Nephron (organoid): ENCODE measurements around the gene PCDHGA1.

ENCODE experiments used
- H3K27ac Mint-ChIP-seq, 3 experiments: 2 replicates each; pipeline ENCODE4 v1.8.0; 2020; ENCODE audit warnings: mixed read lengths in 3 of 3, mild to moderate bottlenecking in 2 of 3, moderate library complexity in 1 of 3
- H3K27me3 Mint-ChIP-seq: 2 replicates; pipeline ENCODE4 v1.8.0; 2021; ENCODE audit warnings: low read depth, mild to moderate bottlenecking, moderate library complexity, mixed read lengths
- H3K36me3 Mint-ChIP-seq: 2 replicates; pipeline ENCODE4 v1.8.0; 2020; ENCODE audit warnings: low read depth, mixed read lengths
- H3K4me1 Mint-ChIP-seq: 2 replicates; pipeline ENCODE4 v1.8.0; 2020; ENCODE audit warnings: mixed read lengths
- H3K4me3 Mint-ChIP-seq, 3 experiments: 2 replicates each; pipeline ENCODE4 v1.8.0; 2020; ENCODE audit warnings: mild to moderate bottlenecking in 3 of 3, mixed read lengths in 3 of 3, moderate library complexity in 2 of 3
- H3K9me3 Mint-ChIP-seq: 2 replicates; pipeline ENCODE4 v1.8.0; 2020; ENCODE audit warnings: mixed read lengths
- CTCF ChIP-seq, 3 experiments: fragments of 200-600 bp; sonication (generic); IDR thresholded peaks; one replicate each; pipeline ENCODE4 v1.5.0; 2021; ENCODE audit warnings: antibody characterized with exemption in 3 of 3; ENCODE audit not compliant: unreplicated experiment in 3 of 3

PCDHGA1 gene

GRCh38 chr5:141486091-141486490 lies 155.8 kb downstream of the PCDHGA1 start:
- H3K4me1 Mint-ChIP-seq, result peaks cover 37% of the 10 kb centered on the region
- H3K9me3 Mint-ChIP-seq, result peaks cover 48% of the 10 kb centered on the region
- H3K36me3 Mint-ChIP-seq, result peaks cover 82% of the 10 kb centered on the region
- H3K27ac Mint-ChIP-seq, result no peak overlapping the region
- no peak for TF ChIP-seq CTCF (IDR thresholded peaks at IDR 0.05; ENCODE audit: unreplicated experiment in 3 of 3)
- H3K4me3 Mint-ChIP-seq, result peak overlapping the region; percentile 40 to 86 (median 73)
- no peaks in the 10 kb centered on the region for H3K27me3 Mint-ChIP-seq

GRCh38 chr5:141487131-141487530 lies 156.8 kb downstream of the PCDHGA1 start:
- no peaks in the 10 kb centered on the region for H3K27me3 Mint-ChIP-seq
- peak overlapping the region; percentile 48 to 73 (median 64) for H3K4me3 Mint-ChIP-seq
- peaks cover 46% of the 10 kb centered on the region for H3K9me3 Mint-ChIP-seq
- peaks cover 36% of the 10 kb centered on the region for H3K4me1 Mint-ChIP-seq
- H3K27ac Mint-ChIP-seq, result no peak overlapping the region
- TF ChIP-seq CTCF (IDR thresholded peaks at IDR 0.05; ENCODE audit: unreplicated experiment in 3 of 3), result no peak
- peaks cover 85% of the 10 kb centered on the region for H3K36me3 Mint-ChIP-seq

DNA sequence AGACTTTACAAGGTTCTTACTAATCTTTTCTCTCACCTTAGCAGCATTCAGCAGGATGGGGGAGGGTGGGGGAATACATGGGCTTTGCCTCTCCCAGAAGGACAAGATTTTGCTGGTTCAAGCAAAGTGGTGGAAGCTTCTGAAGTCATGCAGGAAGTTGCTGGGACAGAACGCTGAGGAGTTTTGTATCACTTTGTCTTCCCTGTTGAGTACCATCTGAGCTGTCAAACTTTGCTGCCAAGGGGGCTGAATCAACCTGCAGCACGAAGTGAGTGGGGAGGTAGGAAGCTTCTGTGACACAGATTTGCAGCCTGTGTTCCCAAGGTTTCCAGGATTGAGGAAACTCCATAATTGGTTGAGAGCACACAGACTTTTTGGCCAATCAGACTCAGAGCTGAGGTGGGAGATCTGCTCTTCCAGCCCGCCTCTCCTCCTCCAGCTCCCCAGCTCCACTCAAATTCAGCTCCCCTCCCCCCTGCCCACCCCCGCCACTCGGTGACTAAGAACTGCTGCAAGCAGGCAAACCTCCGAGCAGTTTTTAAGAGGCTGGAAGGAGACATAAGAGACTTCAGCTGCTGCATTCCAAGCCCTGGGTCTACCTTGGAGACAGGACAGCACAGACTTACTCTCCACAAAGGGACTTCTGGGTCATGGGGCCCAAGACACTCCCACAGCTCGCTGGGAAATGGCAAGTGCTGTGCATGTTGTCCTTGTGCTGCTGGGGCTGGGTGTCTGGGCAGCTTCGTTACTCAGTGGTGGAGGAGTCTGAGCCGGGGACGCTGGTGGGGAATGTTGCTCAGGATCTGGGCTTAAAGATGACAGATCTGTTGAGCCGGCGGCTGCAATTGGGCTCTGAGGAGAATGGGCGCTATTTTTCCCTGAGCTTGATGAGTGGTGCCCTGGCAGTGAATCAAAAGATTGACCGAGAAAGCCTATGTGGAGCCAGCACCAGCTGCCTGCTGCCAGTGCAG lies 158.6 kb downstream of the PCDHGA1 start, which contains the start of gene PCDHGC5:
TSS of gene PCDHGC5 (plus strand) at position 491 of the 971 bp plus-strand sequence. CDS start at position 651, 160 bp downstream.
- peak within 1 kb of the TSS in 2 of 3 experiments; percentile 13 to 22 for H3K27ac Mint-ChIP-seq
- no peaks in the 10 kb centered on the region for H3K27me3 Mint-ChIP-seq
- no peak for TF ChIP-seq CTCF (IDR thresholded peaks at IDR 0.05; ENCODE audit: unreplicated experiment in 3 of 3)
- H3K4me3 Mint-ChIP-seq, result no peak within 1 kb of the TSS
- peaks cover 38% of the 10 kb centered on the region for H3K9me3 Mint-ChIP-seq
- peaks cover 87% of the 10 kb centered on the region for H3K36me3 Mint-ChIP-seq
- H3K4me1 Mint-ChIP-seq, result peaks cover 31% of the 10 kb centered on the region

DNA sequence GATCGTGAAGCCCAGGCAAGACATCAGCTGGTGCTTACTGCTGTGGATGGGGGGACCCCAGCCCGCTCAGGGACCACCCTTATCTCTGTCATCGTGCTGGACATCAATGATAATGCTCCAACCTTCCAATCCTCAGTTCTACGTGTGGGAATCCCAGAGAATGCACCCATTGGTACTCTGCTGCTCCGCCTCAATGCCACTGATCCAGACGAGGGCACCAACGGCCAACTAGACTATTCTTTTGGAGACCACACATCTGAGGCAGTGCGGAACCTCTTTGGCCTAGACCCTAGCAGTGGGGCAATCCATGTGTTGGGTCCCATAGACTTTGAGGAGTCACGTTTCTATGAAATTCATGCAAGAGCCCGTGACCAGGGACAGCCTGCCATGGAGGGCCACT lies 159.5 kb downstream of the PCDHGA1 start:
- Mint-ChIP-seq H3K27me3 (no peaks in the 10 kb centered on the region), H3K4me3 (no peak overlapping the region), H3K27ac (no peak overlapping the region), H3K4me1 (peaks cover 33% of the 10 kb centered on the region), H3K9me3 (peaks cover 38% of the 10 kb centered on the region), H3K36me3 (peaks cover 81% of the 10 kb centered on the region)
- no peak for TF ChIP-seq CTCF (IDR thresholded peaks at IDR 0.05; ENCODE audit: unreplicated experiment in 3 of 3)

GRCh38 chr5:141490271-141490670 lies 160.0 kb downstream of the PCDHGA1 start:
- no peak overlapping the region for H3K27ac Mint-ChIP-seq
- H3K27me3 Mint-ChIP-seq, result no peaks in the 10 kb centered on the region
- H3K9me3 Mint-ChIP-seq, result peaks cover 38% of the 10 kb centered on the region
- TF ChIP-seq CTCF (IDR thresholded peaks at IDR 0.05; ENCODE audit: unreplicated experiment in 3 of 3), result no peak
- H3K4me3 Mint-ChIP-seq, result no peak overlapping the region
- peaks cover 32% of the 10 kb centered on the region for H3K4me1 Mint-ChIP-seq
- peaks cover 77% of the 10 kb centered on the region for H3K36me3 Mint-ChIP-seq
